Mucosa of descending colon (tissue), 3 donors: Measurements from ENCODE around the gene APOC1. TPM values are rescaled to one million over a fixed set of nuclear protein-coding genes. Genes with fewer than 3 reads are reported as not detected.
"Not testable (repeated sequence)": the region's sequence is repeated elsewhere in the genome, so short reads cannot be mapped to it uniquely, and the experiment has no call there.

ENCODE experiments used
- ATAC-seq: fragments of 200-7000 bp; cut with Tn5 transposase; one replicate; pipeline ENCODE4 v1.9.1; 2020; ENCODE audit warnings: mild to moderate bottlenecking, moderate library complexity
- DNase-seq, 3 donors: peaks; one replicate each; pipeline ENCODE4 v3.0.0-alpha.2; 2020
- H3K36me3 ChIP-seq: fragments of 200-600 bp; one replicate; pipeline ENCODE4 v1.8.0; 2021; ENCODE audit warnings: low read depth, mild to moderate bottlenecking
- H3K4me1 ChIP-seq: fragments of 200-600 bp; one replicate; pipeline ENCODE4 v1.8.0; 2021; ENCODE audit warnings: low read depth, mild to moderate bottlenecking
- H3K4me3 ChIP-seq: fragments of 200-600 bp; one replicate; pipeline ENCODE4 v1.8.0; 2021; ENCODE audit warnings: mild to moderate bottlenecking
- H3K9me3 ChIP-seq: fragments of 200-600 bp; one replicate; pipeline ENCODE4 v1.8.0; 2021; ENCODE audit warnings: mild to moderate bottlenecking
- CTCF ChIP-seq: fragments of 200-600 bp; IDR thresholded peaks from one replicate; pipeline ENCODE4 v1.8.0; 2022; ENCODE audit warnings: antibody characterized with exemption, mild to moderate bottlenecking
- intact Hi-C, 2 donors: fragments of 100-400 bp; cut with DNase I in 1 of 2; cut with micrococcal nuclease in 1 of 2; formaldehyde crosslinking; loops; one replicate each; pipeline versions ENCODE4 v1.11.0 to v1.11.1; 2022; cut with DNase I, micrococcal nuclease
- total RNA-seq, 3 donors: library from RNA; stranded (reverse); fragmentation: NEBNext Ultra II Directional in 2 of 3; extraction: Animal tissue kit (Norgen Biotek cat#: 25700) in 2 of 3; gene quantifications; one replicate each; pipeline versions ENCODE4 v1.2.1 to v1.2.4, GENCODE V29; 2021 to 2023
- donor health status: DM: no; HTN: no; CAD: no; lungs with moderate emphysema.
- donor health status: DM: no; HTN: no; CAD: no.
- donor health status: DM: no; HTN: yes; CAD: no.

Gene APOC1
- total RNA-seq, 3 donors from 2014 or later: 3.6 to 12.7 (median 9.8) TPM

- DNase-seq (no peak), ATAC-seq (no peak)
- no peak for TF ChIP-seq CTCF
- Histone ChIP-seq H3K9me3 (no peaks in the 10 kb centered on the region), H3K36me3 (no peaks in the 10 kb centered on the region), H3K4me3 (no peak overlapping the region), H3K4me1 (peaks cover 5% of the 10 kb centered on the region)
- intact Hi-C loops: no loop called here
Measured at GRCh38 chr19:44924243-44924725, 9.9 kb downstream of the APOC1 start.

GRCh38 chr19:44925114-44925891 is 10.9 kb downstream of the APOC1 start:
- no peaks in the 10 kb centered on the region for H3K36me3 ChIP-seq
- no peak overlapping the region for H3K4me3 ChIP-seq
- intact Hi-C loops: no loop called here
- H3K9me3 ChIP-seq: no peaks in the 10 kb centered on the region
- H3K4me1 ChIP-seq: peaks cover 5% of the 10 kb centered on the region
- ATAC-seq (peak; percentile 52), DNase-seq (peak; percentile 69 to 82 (median 70))
- TF ChIP-seq CTCF: no peak

GRCh38 chr19:44926245-44927077 is 12.1 kb downstream of the APOC1 start:
- intact Hi-C loops, H3K4me3 ChIP-seq: not testable (repeated sequence)
- peak; percentile 28 for ATAC-seq

GRCh38 chr19:44927746-44928145 is 13.3 kb downstream of the APOC1 start:
- no peak for ATAC-seq
- intact Hi-C loops: no loop called here
- TF ChIP-seq CTCF: no peak
- Histone ChIP-seq H3K4me1 (peaks cover 5% of the 10 kb centered on the region), H3K36me3 (no peaks in the 10 kb centered on the region), H3K4me3 (no peak overlapping the region), H3K9me3 (no peaks in the 10 kb centered on the region)
- no peak for DNase-seq

More at GRCh38 chr19:44926245-44927077, 12.1 kb downstream of the APOC1 start:
- DNase-seq, H3K4me1 ChIP-seq, H3K36me3 ChIP-seq, H3K9me3 ChIP-seq: not testable (repeated sequence)

- no peak overlapping the region for H3K4me3 ChIP-seq
- H3K9me3 ChIP-seq: no peaks in the 10 kb centered on the region
- H3K4me1 ChIP-seq: no peaks in the 10 kb centered on the region
- ATAC-seq (no peak), DNase-seq (no peak)
- TF ChIP-seq CTCF: no peak
- intact Hi-C loops: no loop called here
- H3K36me3 ChIP-seq: no peaks in the 10 kb centered on the region
Measured at GRCh38 chr19:44930088-44930487, 15.7 kb downstream of the APOC1 start.

- no peak for ATAC-seq
- Histone ChIP-seq H3K36me3 (no peaks in the 10 kb centered on the region), H3K9me3 (no peaks in the 10 kb centered on the region), H3K4me1 (no peaks in the 10 kb centered on the region), H3K4me3 (no peak overlapping the region)
- DNase-seq: no peak
- intact Hi-C loops: no loop called here
- no peak for TF ChIP-seq CTCF
Measured at GRCh38 chr19:44931541-44931940, 17.1 kb downstream of the APOC1 start.
